Adrenal gland (tissue), 12 donors: ENCODE measurements around the gene CACNA1A. TPM values are rescaled to one million over a fixed set of nuclear protein-coding genes. Genes with fewer than 3 reads are reported as not detected.

Experiments used
- DNase-seq, 7 donors: peaks; one replicate each; pipeline ENCODE4 v3.0.0-alpha.2; 2019 to 2020
- H3K27ac ChIP-seq, 5 donors: fragments of 200-600 bp; sonication (generic) in 4 of 5; 1 replicate in 3 of 5; 2 replicates in 2 of 5; pipeline versions ENCODE4 v1.5.1 to v1.8.0; 2016 to 2020; ENCODE audit warnings: mild to moderate bottlenecking in 1 of 5
- H3K27me3 ChIP-seq: fragments of 200-600 bp; 2 replicates; pipeline ENCODE4 v1.8.0; 2021
- H3K36me3 ChIP-seq, 2 donors: fragments of 200-600 bp; replicated peaks in 1 of 2; 1 replicate in 1 of 2; 2 replicates in 1 of 2; pipeline versions ENCODE4 v1.5.1 to v1.8.0; 2018 to 2022
- H3K4me1 ChIP-seq, 2 donors: fragments of 200-600 bp; replicated peaks in 1 of 2; 1 replicate in 1 of 2; 2 replicates in 1 of 2; pipeline versions ENCODE4 v1.5.1 to v1.8.0; 2018 to 2021
- H3K4me3 ChIP-seq, 4 donors: fragments of 200-600 bp; sonication (generic) in 3 of 4; one replicate each; pipeline ENCODE4 v1.5.1; 2016 to 2018
- H3K9me3 ChIP-seq, 3 donors: fragments of 200-600 bp; sonication (generic) in 1 of 3; replicated peaks in 1 of 3; 1 replicate in 2 of 3; 2 replicates in 1 of 3; pipeline versions ENCODE4 v1.5.1 to v1.8.0; 2016 to 2021
- POLR2A ChIP-seq, 2 donors: fragments of 450-650 bp; IDR thresholded peaks; one replicate each; pipeline ENCODE4 v1.6.1; 2017; ENCODE audit warnings: antibody characterized with exemption in 2 of 2, mild to moderate bottlenecking in 2 of 2, moderate library complexity in 1 of 2
- WGBS, 4 donors: extraction: QIAGEN DNeasy Blood & Tissue Kit in 2 of 4; methylation state at CpG; one replicate each; pipeline versions ENCODE4 v1.1.5 to v1.1.7; 2013 to 2017; 5-methylcytosine and 5-hydroxymethylcytosine counted together
- intact Hi-C, 2 donors: fragments of 100-400 bp; cut with DNase I; formaldehyde crosslinking; loops; one replicate each; pipeline versions ENCODE4 v1.14.1 to v1.15.0; 2022 to 2023
- polyA plus RNA-seq, 3 donors: library from polyadenylated mRNA; stranded (reverse); fragments of 200-250 nt in 2 of 3; fragments of 350-450 nt in 1 of 3; fragmentation: Illumina TruSeq in 1 of 3; extraction: RNeasy Lipid Tissue Mini Kit (QIAGEN cat#74804) in 1 of 3; gene quantifications; one replicate each; pipeline ENCODE4 v1.2.3, GENCODE V29; 2013 to 2014
- total RNA-seq, 9 donors: library from RNA; depleted of rRNA in 4 of 9; stranded (reverse); fragments of >200 nt in 4 of 9; fragments of 120-200 nt in 1 of 9; fragmentation: NEBNext Ultra II Directional in 1 of 9; extraction: Animal tissue kit (Norgen Biotek cat#: 25700) in 1 of 9; gene quantifications; one replicate each; pipeline versions ENCODE4 v1.1.0 to v1.2.4, GENCODE V29; 2013 to 2023
- TF ChIP-seq, protein P1 (sequence below), 6 experiments: fragments of 450-650 bp in 4 of 6; fragments of 200-600 bp in 2 of 6; sonication (generic) in 1 of 6; IDR thresholded peaks; 1 replicate in 5 of 6; 2 replicates in 1 of 6; pipeline versions ENCODE4 v1.5.1 to v1.8.0; 2016 to 2021; ENCODE audit warnings: antibody characterized with exemption in 6 of 6, mild to moderate bottlenecking in 2 of 6, moderate library complexity in 1 of 6
- donor health status: healthy with polysubstance abuse.
- donor health status: Bipolar disorder and iron deficiency.
- donor health status: DM: yes; HTN: yes; CAD: no.
- donor health status: DM: no; HTN: no; CAD: no.
- donor health status: DM: no; HTN: no; CAD: no.
- donor health status: DM: yes; HTN: yes; CAD: no.

CACNA1A gene
- total and polyA plus RNA-seq, 12 donors = 0.28 to 35.4 (median 2.8) TPM; not detected in 1

DNA sequence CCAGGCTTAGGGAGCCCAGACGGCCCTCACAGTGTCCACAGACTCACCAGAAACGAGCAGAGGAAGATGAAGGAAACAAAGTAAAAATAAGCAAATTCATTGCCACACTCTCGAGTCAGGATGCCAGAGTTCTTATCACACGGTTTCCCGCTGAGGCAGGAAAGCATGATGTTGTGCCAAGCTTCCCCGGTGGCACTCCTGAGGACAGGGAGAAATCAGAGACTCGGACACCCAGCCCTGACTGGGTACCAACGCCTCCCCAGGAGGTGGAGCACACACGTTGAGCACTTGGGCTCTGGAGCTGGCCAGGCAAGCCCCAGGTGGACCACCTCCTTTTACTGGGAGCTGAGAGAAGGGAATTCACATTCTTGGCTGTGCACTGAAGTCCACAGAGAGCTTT is 274.6 kb downstream of the CACNA1A start:
- no peak for TF ChIP-seq POLR2A (IDR thresholded peaks at IDR 0.05)
- TF ChIP-seq, protein P1, sequence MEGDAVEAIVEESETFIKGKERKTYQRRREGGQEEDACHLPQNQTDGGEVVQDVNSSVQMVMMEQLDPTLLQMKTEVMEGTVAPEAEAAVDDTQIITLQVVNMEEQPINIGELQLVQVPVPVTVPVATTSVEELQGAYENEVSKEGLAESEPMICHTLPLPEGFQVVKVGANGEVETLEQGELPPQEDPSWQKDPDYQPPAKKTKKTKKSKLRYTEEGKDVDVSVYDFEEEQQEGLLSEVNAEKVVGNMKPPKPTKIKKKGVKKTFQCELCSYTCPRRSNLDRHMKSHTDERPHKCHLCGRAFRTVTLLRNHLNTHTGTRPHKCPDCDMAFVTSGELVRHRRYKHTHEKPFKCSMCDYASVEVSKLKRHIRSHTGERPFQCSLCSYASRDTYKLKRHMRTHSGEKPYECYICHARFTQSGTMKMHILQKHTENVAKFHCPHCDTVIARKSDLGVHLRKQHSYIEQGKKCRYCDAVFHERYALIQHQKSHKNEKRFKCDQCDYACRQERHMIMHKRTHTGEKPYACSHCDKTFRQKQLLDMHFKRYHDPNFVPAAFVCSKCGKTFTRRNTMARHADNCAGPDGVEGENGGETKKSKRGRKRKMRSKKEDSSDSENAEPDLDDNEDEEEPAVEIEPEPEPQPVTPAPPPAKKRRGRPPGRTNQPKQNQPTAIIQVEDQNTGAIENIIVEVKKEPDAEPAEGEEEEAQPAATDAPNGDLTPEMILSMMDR (IDR thresholded peaks at IDR 0.05) = no peak
- Histone ChIP-seq H3K4me3 (no peak overlapping the region), H3K27ac (no peak overlapping the region), H3K9me3 (no peaks in the 10 kb centered on the region), H3K27me3 (peaks cover 3% of the 10 kb centered on the region), H3K36me3 (no peaks in the 10 kb centered on the region), H3K4me1 (no peaks in the 10 kb centered on the region)
- DNase-seq = peak in 1 of 7 donors; percentile 27
- WGBS, 4 donors = 8 to 16% (median 15%) methylated on average over 9 of the region's 9 CpGs
- intact Hi-C loops = no loop called here

DNA sequence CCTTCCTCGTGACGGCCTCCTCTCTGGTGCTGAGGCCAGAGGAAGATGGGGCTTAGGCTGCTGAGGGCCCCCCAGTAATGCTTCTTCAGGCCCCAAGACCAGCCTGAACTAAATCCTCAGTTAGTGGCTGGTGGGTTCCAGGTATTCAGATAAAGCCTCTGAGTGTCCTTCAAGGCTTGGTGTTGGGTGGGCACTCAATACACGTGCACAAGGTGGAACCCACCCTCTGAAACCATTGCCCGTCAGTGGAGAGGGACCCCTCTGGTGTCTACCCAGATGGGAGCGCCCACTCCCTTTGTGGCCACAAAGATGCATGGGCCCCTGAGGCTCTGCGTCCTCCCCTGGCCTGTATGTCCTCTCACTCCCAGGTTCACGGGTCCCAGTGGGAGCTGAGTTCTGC is 277.0 kb downstream of the CACNA1A start:
- no peaks in the 10 kb centered on the region for H3K4me1 ChIP-seq
- WGBS, 4 donors = 72 to 85% (median 80%) methylated on average over 2 to 7 of the region's 7 CpGs
- H3K4me3 ChIP-seq = no peak overlapping the region
- H3K27ac ChIP-seq = no peak overlapping the region
- no peaks in the 10 kb centered on the region for H3K9me3 ChIP-seq
- no peaks in the 10 kb centered on the region for H3K36me3 ChIP-seq
- peaks cover 3% of the 10 kb centered on the region for H3K27me3 ChIP-seq
- DNase-seq = no peak
- no peak for TF ChIP-seq POLR2A (IDR thresholded peaks at IDR 0.05)
- intact Hi-C loops = no loop called here

DNA sequence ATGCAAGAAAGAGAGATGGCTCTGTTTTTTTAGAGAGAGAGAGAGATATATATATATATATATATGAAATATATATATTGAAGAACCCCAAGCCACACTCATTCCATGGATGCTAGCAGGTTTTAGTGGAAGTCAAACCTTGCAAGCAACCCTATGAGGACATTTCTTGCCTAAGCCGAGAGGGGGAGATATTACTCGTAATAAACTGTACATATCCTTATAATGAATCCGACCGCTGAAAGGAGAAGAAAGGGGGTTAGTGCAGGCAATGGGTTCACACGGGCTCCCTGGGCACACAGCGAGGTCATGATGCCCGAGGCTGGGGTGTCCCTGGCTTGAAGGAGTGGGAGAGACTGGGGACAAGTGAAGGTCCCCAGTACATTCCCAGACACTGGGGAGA is 277.7 kb downstream of the CACNA1A start:
- H3K27me3 ChIP-seq = peaks cover 3% of the 10 kb centered on the region
- TF ChIP-seq POLR2A (IDR thresholded peaks at IDR 0.05) = no peak
- TF ChIP-seq, protein P1 (IDR thresholded peaks at IDR 0.05) = no peak
- intact Hi-C loops = no loop called here
- no peaks in the 10 kb centered on the region for H3K4me1 ChIP-seq
- no peak overlapping the region for H3K27ac ChIP-seq
- H3K9me3 ChIP-seq = no peaks in the 10 kb centered on the region
- no peak for DNase-seq
- 73 to 82% (median 79%) methylated on average over 7 of the region's 7 CpGs for WGBS, 4 donors
- no peak overlapping the region for H3K4me3 ChIP-seq
- no peaks in the 10 kb centered on the region for H3K36me3 ChIP-seq

DNA sequence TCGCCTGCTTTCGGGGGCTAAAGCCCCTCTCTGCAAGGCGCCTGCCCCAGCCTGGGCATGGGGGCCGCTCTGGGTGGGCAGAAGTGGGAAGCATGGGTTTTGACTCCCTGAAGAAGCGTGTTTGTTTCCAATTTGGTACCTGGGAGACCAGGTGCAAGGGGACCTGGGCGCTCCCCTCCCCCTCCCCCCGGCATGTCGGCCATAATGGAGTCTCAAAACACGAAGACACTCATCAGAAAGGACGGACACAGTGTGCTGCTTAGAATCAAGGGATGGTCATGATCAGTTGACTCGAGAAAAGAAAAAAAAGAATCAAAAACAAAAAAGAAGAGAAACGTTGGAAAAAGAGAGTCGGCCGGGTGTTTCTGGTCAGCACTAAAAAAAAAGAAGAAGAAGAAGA is 279.3 kb downstream of the CACNA1A start:
- Histone ChIP-seq H3K36me3 (no peaks in the 10 kb centered on the region), H3K27me3 (peaks cover 3% of the 10 kb centered on the region), H3K9me3 (no peaks in the 10 kb centered on the region), H3K4me3 (no peak overlapping the region), H3K4me1 (no peaks in the 10 kb centered on the region), H3K27ac (no peak overlapping the region)
- DNase-seq = no peak
- TF ChIP-seq, protein P1 (IDR thresholded peaks at IDR 0.05) = no peak
- no peak for TF ChIP-seq POLR2A (IDR thresholded peaks at IDR 0.05)
- 59 to 70% (median 68%) methylated on average over 13 to 14 of the region's 14 CpGs for WGBS, 4 donors
- intact Hi-C loops = no loop called here
